Mononuclear cell (primary cell): ENCODE results near the gene LRRC4C. TPM values are rescaled to one million over a fixed set of nuclear protein-coding genes. Genes with fewer than 3 reads are reported as not detected.
"Not testable (repeated sequence)": the region's sequence is repeated elsewhere in the genome, so short reads cannot be mapped to it uniquely, and the experiment has no call there.

ENCODE experiments used
- H3K27me3 ChIP-seq: 2 replicates; pipeline ENCODE4 v1.6.0; 2011; ENCODE audit warnings: low read length, control low read depth; ENCODE audit not compliant: insufficient read depth
- H3K4me1 ChIP-seq: 2 replicates; pipeline ENCODE4 v1.5.1; 2011; ENCODE audit warnings: mild to moderate bottlenecking, low read length, control low read depth; ENCODE audit not compliant: insufficient read depth
- H3K4me3 ChIP-seq: 2 replicates; pipeline ENCODE4 v1.5.1; 2011; ENCODE audit warnings: mild to moderate bottlenecking, low read length, moderate library complexity
- H3K9me3 ChIP-seq: 2 replicates; pipeline ENCODE4 v1.5.1; 2011; ENCODE audit warnings: low read depth, mild to moderate bottlenecking, control low read depth, low read length
- total RNA-seq: library from RNA; depleted of rRNA; stranded (reverse); fragments of >200 nt; gene quantifications from one replicate; pipeline ENCODE4 v1.2.3, GENCODE V29; 2012

LRRC4C gene
- total RNA-seq, 1 donor: not detected

- Histone ChIP-seq H3K4me1 (no peaks in the 10 kb centered on the region), H3K9me3 (peaks cover 4% of the 10 kb centered on the region), H3K27me3 (no peaks in the 10 kb centered on the region), H3K4me3 (no peak overlapping the region)
These were observed 419.0 kb downstream of the LRRC4C start for GRCh38 chr11:41040474-41040873.

- no peaks in the 10 kb centered on the region for H3K4me1 ChIP-seq
- peaks cover 4% of the 10 kb centered on the region for H3K9me3 ChIP-seq
- no peak overlapping the region for H3K4me3 ChIP-seq
- H3K27me3 ChIP-seq: no peaks in the 10 kb centered on the region
These were observed 419.9 kb downstream of the LRRC4C start for GRCh38 chr11:41039592-41039991.

GRCh38 chr11:41031551-41032060, 427.8 kb downstream of the LRRC4C start:
- Histone ChIP-seq H3K4me1 (no peaks in the 10 kb centered on the region), H3K9me3 (no peaks in the 10 kb centered on the region), H3K4me3 (no peak overlapping the region), H3K27me3 (no peaks in the 10 kb centered on the region)

GRCh38 chr11:41020259-41020658, 439.2 kb downstream of the LRRC4C start:
- H3K27me3 ChIP-seq: no peaks in the 10 kb centered on the region
- no peak overlapping the region for H3K4me3 ChIP-seq
- no peaks in the 10 kb centered on the region for H3K9me3 ChIP-seq
- no peaks in the 10 kb centered on the region for H3K4me1 ChIP-seq

GRCh38 chr11:41019666-41020065, 439.8 kb downstream of the LRRC4C start:
- H3K4me3 ChIP-seq, H3K4me1 ChIP-seq, H3K27me3 ChIP-seq, H3K9me3 ChIP-seq: not testable (repeated sequence)

- H3K9me3 ChIP-seq: no peaks in the 10 kb centered on the region
- H3K4me1 ChIP-seq: no peaks in the 10 kb centered on the region
- H3K4me3 ChIP-seq: no peak overlapping the region
- H3K27me3 ChIP-seq: no peaks in the 10 kb centered on the region
These were observed 441.2 kb downstream of the LRRC4C start for GRCh38 chr11:41018224-41018623.

GRCh38 chr11:41010361-41011050, 448.9 kb downstream of the LRRC4C start:
- Histone ChIP-seq H3K9me3 (no peaks in the 10 kb centered on the region), H3K27me3 (no peaks in the 10 kb centered on the region), H3K4me3 (no peak overlapping the region), H3K4me1 (no peaks in the 10 kb centered on the region)

GRCh38 chr11:41005986-41006385, 453.5 kb downstream of the LRRC4C start:
- Histone ChIP-seq H3K9me3 (no peaks in the 10 kb centered on the region), H3K4me1 (no peaks in the 10 kb centered on the region), H3K4me3 (no peak overlapping the region), H3K27me3 (no peaks in the 10 kb centered on the region)

- Histone ChIP-seq H3K27me3 (no peaks in the 10 kb centered on the region), H3K9me3 (no peaks in the 10 kb centered on the region), H3K4me3 (no peak overlapping the region), H3K4me1 (no peaks in the 10 kb centered on the region)
These were observed 455.8 kb downstream of the LRRC4C start for GRCh38 chr11:41003339-41004282.

GRCh38 chr11:40998920-40999319, 460.5 kb downstream of the LRRC4C start:
- peaks cover 4% of the 10 kb centered on the region for H3K9me3 ChIP-seq
- H3K4me1 ChIP-seq: no peaks in the 10 kb centered on the region
- H3K4me3 ChIP-seq: no peak overlapping the region
- no peaks in the 10 kb centered on the region for H3K27me3 ChIP-seq

GRCh38 chr11:40987776-40988435, 471.5 kb downstream of the LRRC4C start:
- H3K27me3 ChIP-seq: no peaks in the 10 kb centered on the region
- H3K4me3 ChIP-seq: no peak overlapping the region
- H3K4me1 ChIP-seq: no peaks in the 10 kb centered on the region
- H3K9me3 ChIP-seq: no peaks in the 10 kb centered on the region

GRCh38 chr11:40986320-40986719, 473.1 kb downstream of the LRRC4C start:
- H3K4me3 ChIP-seq: no peak overlapping the region
- H3K27me3 ChIP-seq: no peaks in the 10 kb centered on the region
- H3K9me3 ChIP-seq: no peaks in the 10 kb centered on the region
- no peaks in the 10 kb centered on the region for H3K4me1 ChIP-seq

- no peak overlapping the region for H3K4me3 ChIP-seq
- H3K4me1 ChIP-seq: no peaks in the 10 kb centered on the region
- no peaks in the 10 kb centered on the region for H3K27me3 ChIP-seq
- H3K9me3 ChIP-seq: no peaks in the 10 kb centered on the region
These were observed 484.4 kb downstream of the LRRC4C start for GRCh38 chr11:40975076-40975475.

- no peak overlapping the region for H3K4me3 ChIP-seq
- H3K4me1 ChIP-seq: no peaks in the 10 kb centered on the region
- no peaks in the 10 kb centered on the region for H3K27me3 ChIP-seq
- H3K9me3 ChIP-seq: no peaks in the 10 kb centered on the region
These were observed 485.2 kb downstream of the LRRC4C start for GRCh38 chr11:40974186-40974795.

- Histone ChIP-seq H3K4me1 (no peaks in the 10 kb centered on the region), H3K9me3 (no peaks in the 10 kb centered on the region), H3K27me3 (no peaks in the 10 kb centered on the region), H3K4me3 (no peak overlapping the region)
These were observed 500.7 kb downstream of the LRRC4C start for GRCh38 chr11:40958707-40959106.
